DOHH2 (cell line): ENCODE data around the gene THEMIS2.

ENCODE experiments used
- H3F3A ChIP-seq: fragments of 200-600 bp; sonication (generic), shearing (Covaris generic); 2 replicates; pipeline ENCODE4 v1.6.0; 2016; ENCODE audit warnings: antibody characterized with exemption, mild to moderate bottlenecking; ENCODE audit not compliant: control insufficient read depth, insufficient read depth
- H3K27ac ChIP-seq: fragments of 200-600 bp; sonication (generic); 2 replicates; pipeline ENCODE4 v1.5.1; 2014; ENCODE audit warnings: low read depth, mild to moderate bottlenecking, low read length, moderate library complexity
- H3K27me3 ChIP-seq: fragments of 200-600 bp; sonication (generic); 2 replicates; pipeline ENCODE4 v1.6.1; 2014; ENCODE audit warnings: mild to moderate bottlenecking, low read length, mixed read lengths; ENCODE audit not compliant: control insufficient read depth
- H3K36me3 ChIP-seq: fragments of 200-600 bp; sonication (generic); 2 replicates; pipeline ENCODE4 v1.6.1; 2014; ENCODE audit warnings: mild to moderate bottlenecking, low read length, moderate library complexity, mixed read lengths; ENCODE audit not compliant: control insufficient read depth
- H3K4me1 ChIP-seq: fragments of 200-600 bp; sonication (generic); 2 replicates; pipeline ENCODE4 v1.6.1; 2014; ENCODE audit warnings: mild to moderate bottlenecking, low read length, mixed read lengths; ENCODE audit not compliant: control insufficient read depth
- H3K4me2 ChIP-seq: fragments of 200-600 bp; sonication (generic); 2 replicates; pipeline ENCODE4 v1.6.0; 2014; ENCODE audit warnings: mild to moderate bottlenecking, low read length, moderate library complexity
- H3K4me3 ChIP-seq: fragments of 200-600 bp; sonication (generic); 2 replicates; pipeline ENCODE4 v1.5.1; 2014; ENCODE audit warnings: mild to moderate bottlenecking, low read length, mixed read lengths
- H3K79me2 ChIP-seq: fragments of 200-600 bp; sonication (generic); 2 replicates; pipeline ENCODE4 v1.6.1; 2014; ENCODE audit warnings: mild to moderate bottlenecking, low read length, mixed read lengths; ENCODE audit not compliant: control insufficient read depth
- H3K9me2 ChIP-seq: fragments of 200-600 bp; sonication (generic); replicated peaks from 2 replicates; pipeline ENCODE4 v1.6.1; 2014; ENCODE audit warnings: mild to moderate bottlenecking, low read length, mixed read lengths; ENCODE audit not compliant: control insufficient read depth
- H3K9me3 ChIP-seq: fragments of 200-600 bp; sonication (generic); 2 replicates; pipeline ENCODE4 v1.6.1; 2014; ENCODE audit warnings: antibody characterized with exemption, low read length, mixed read lengths; ENCODE audit not compliant: control insufficient read depth, insufficient read depth
- H4K20me1 ChIP-seq: fragments of 200-600 bp; sonication (generic); 2 replicates; pipeline ENCODE4 v1.6.0; 2014; ENCODE audit warnings: low read depth, mild to moderate bottlenecking, antibody characterized with exemption, low read length, moderate library complexity; ENCODE audit not compliant: control insufficient read depth, insufficient read depth
- EZH2phosphoT487 ChIP-seq: fragments of 200-600 bp; sonication (generic); IDR thresholded peaks from 2 replicates; pipeline ENCODE4 v1.6.1; 2017; ENCODE audit warnings: borderline replicate concordance, mild to moderate bottlenecking, antibody characterized with exemption, low read length, moderate library complexity, mixed read lengths
- TF ChIP-seq, protein P1 (sequence below): fragments of 200-600 bp; sonication (generic); IDR thresholded peaks from one replicate; pipeline ENCODE4 v1.5.1; 2014; ENCODE audit warnings: antibody characterized with exemption, mild to moderate bottlenecking, low read depth, low read length; ENCODE audit not compliant: poor library complexity, severe bottlenecking

Gene THEMIS2

DNA sequence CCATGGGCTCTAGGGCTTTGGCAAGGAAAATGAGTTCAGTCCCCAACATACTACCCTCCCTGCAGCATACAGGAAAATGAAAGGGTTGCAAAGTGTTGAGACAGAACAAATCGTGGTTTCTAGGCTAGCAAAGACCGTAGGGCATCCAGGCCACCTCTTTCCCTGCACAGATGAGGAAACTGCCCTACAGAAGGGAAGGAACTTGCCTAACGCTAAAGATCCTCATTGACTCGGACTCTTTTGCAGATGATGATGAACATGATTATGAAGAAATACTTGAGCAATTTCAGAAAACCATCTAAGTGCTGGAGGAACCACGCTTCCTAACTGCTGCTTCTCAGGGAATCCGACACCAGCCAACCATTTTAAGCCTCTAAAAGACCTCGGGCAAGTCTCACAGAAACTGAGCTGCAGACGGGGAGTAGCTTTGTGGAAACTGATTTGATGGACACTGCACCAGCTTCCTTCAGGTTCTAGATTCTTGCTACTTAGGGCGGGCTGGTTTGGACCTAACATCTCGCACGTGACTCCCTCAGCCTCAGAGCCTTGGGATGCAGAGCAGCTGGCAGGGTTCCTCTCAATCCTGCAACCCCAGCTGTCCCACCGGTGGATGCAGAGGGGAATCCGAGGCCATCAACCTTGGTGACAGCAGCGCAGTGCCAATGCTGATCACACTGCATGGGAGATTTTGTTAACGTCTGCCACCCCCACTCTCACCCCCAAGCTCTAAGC, 13.4 kb downstream of the THEMIS2 start:
- no peak for TF ChIP-seq EZH2phosphoT487
- TF ChIP-seq, protein P1, sequence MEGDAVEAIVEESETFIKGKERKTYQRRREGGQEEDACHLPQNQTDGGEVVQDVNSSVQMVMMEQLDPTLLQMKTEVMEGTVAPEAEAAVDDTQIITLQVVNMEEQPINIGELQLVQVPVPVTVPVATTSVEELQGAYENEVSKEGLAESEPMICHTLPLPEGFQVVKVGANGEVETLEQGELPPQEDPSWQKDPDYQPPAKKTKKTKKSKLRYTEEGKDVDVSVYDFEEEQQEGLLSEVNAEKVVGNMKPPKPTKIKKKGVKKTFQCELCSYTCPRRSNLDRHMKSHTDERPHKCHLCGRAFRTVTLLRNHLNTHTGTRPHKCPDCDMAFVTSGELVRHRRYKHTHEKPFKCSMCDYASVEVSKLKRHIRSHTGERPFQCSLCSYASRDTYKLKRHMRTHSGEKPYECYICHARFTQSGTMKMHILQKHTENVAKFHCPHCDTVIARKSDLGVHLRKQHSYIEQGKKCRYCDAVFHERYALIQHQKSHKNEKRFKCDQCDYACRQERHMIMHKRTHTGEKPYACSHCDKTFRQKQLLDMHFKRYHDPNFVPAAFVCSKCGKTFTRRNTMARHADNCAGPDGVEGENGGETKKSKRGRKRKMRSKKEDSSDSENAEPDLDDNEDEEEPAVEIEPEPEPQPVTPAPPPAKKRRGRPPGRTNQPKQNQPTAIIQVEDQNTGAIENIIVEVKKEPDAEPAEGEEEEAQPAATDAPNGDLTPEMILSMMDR: no peak
- Histone ChIP-seq H3K4me1 (peaks cover 65% of the 10 kb centered on the region), H3K79me2 (peaks cover 6% of the 10 kb centered on the region), H3K9me2 (no peaks in the 10 kb centered on the region), H3F3A (peaks cover 11% of the 10 kb centered on the region), H3K4me2 (0 out of 2 replicates have a peak overlapping the region, but pooled peaks have one; percentile 38), H3K36me3 (peaks cover 44% of the 10 kb centered on the region), H3K27me3 (no peaks in the 10 kb centered on the region), H4K20me1 (no peaks in the 10 kb centered on the region; the same call in 1 of the 2 replicates), H3K4me3 (no peak overlapping the region), H3K27ac (no peak overlapping the region), H3K9me3 (no peaks in the 10 kb centered on the region)

DNA sequence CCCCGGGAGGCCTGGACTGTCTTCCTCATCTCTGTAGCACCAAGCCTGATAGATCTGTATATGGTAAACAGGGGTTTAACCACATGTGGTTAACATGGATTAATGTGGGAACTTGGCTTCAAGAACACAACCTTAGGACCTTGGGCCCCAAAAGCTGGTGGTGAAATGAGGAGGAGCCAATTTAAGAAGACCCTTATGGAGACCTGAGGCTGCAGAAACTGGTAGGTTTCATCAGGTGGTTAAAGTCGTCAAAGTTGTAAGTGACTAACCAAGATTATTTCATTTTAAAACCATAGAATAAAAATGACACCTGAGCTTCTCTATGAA, 14.0 kb downstream of the THEMIS2 start:
- H3F3A ChIP-seq: peaks cover 16% of the 10 kb centered on the region
- no peak overlapping the region for H3K4me3 ChIP-seq
- H3K9me3 ChIP-seq: no peaks in the 10 kb centered on the region
- H3K27ac ChIP-seq: no peak overlapping the region
- H3K4me1 ChIP-seq: peaks cover 71% of the 10 kb centered on the region
- H3K9me2 ChIP-seq: no peaks in the 10 kb centered on the region
- TF ChIP-seq, protein P1: no peak
- TF ChIP-seq EZH2phosphoT487: no peak
- no peaks in the 10 kb centered on the region for H3K27me3 ChIP-seq
- H4K20me1 ChIP-seq: no peaks in the 10 kb centered on the region; the same call in 1 of the 2 replicates
- H3K36me3 ChIP-seq: peaks cover 50% of the 10 kb centered on the region
- H3K4me2 ChIP-seq: no peak overlapping the region
- H3K79me2 ChIP-seq: peaks cover 8% of the 10 kb centered on the region

DNA sequence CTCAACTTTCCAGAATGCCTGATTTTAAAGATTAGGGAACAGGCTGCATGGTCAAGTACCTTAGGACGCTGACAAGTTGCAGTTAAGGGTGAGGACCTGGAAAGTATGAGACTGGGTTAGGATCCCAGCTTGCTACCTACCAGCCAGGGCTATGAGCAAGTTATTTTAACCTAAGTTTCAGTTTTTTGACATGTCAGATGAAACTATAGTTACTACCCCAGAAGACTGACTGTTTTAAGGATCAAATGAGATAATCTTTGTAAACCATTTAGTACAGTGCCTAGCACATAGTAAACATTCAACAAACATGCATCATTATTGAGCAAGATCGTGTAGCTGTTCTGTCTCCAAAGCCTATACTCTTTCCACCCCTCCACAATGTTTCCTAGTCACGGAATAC, 14.4 kb downstream of the THEMIS2 start:
- H3K27me3 ChIP-seq: no peaks in the 10 kb centered on the region
- H3K4me3 ChIP-seq: no peak overlapping the region
- TF ChIP-seq, protein P1: no peak
- TF ChIP-seq EZH2phosphoT487: no peak
- H3K4me1 ChIP-seq: peaks cover 75% of the 10 kb centered on the region
- peaks cover 54% of the 10 kb centered on the region for H3K36me3 ChIP-seq
- no peaks in the 10 kb centered on the region; the same call in 1 of the 2 replicates for H4K20me1 ChIP-seq
- peaks cover 20% of the 10 kb centered on the region for H3F3A ChIP-seq
- peak overlapping the region; percentile 39 for H3K4me2 ChIP-seq
- H3K79me2 ChIP-seq: peaks cover 8% of the 10 kb centered on the region
- peak overlapping the region; percentile 14; the same call in 1 of the 2 replicates for H3K27ac ChIP-seq
- H3K9me3 ChIP-seq: no peaks in the 10 kb centered on the region
- H3K9me2 ChIP-seq: no peaks in the 10 kb centered on the region
